Activated CD4-positive, CD25-positive, alpha-beta regulatory T cell treated with anti-CD3 and anti-CD28 coated beads, Interleukin-2, amount 50 U/mL, for 24 hours (primary cell): Measurements from ENCODE around the gene PPP1R9B.

Experiments used
- ATAC-seq, 2 donors: fragments of 150-1000 bp; cut with Tn5 transposase; one replicate each; pipeline ENCODE4 v1.10.0; 2021; ENCODE audit warnings: mild to moderate bottlenecking in 1 of 2, moderate library complexity in 1 of 2

PPP1R9B gene

DNA sequence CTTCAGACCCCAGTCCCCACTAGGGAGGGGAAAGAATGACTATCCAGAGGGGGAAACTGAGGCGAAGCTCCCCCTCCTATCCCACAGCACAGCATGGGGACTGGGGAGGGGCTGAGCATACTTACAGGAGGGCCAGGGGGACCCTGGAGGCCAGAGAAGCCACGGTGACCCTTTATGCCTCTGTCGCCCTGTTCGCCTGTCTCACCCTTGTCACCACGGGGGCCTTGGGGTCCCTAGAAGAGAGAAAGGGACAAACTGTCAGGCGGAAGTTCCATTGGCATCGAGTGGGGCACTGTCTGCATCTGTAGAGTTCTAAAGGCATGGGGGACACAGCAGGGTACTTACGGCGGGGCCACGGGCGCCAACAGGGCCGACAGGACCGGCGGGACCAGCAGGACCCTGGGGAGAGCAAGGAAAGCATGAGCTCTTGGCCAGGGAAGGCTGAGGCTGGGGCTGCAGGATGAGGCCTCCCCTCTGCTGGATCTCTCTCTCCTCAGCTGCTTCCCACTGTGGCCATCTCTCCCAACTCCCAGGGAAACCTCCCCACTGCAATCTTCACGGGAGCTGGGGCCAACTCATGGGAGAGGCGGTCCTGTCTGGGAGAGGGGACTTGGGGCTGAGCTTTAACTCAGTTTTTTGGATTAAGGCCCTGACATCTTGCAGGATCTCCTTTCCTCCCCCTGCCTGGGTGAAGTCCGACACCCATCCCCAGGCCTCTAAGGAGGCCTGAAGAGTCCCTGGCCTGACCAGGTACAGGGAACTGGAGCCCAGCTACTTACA lies 37.5 kb upstream of the PPP1R9B start:
- ATAC-seq = no peak

DNA sequence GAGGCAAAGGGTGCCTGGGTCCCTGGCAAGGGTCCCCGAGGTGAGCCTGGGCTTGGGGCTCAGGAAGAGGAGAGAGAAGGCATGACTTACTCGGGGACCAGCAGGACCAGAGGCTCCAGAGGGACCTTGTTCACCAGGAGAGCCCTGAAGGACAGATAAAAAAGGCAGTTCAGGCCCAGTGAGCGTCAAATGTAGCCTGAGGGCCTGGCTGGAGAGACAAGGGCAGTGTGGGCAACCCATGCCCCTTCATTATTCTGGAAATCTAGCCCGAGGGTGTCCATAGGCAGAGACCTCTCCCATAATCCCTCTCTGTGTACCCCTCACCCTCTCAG lies 36.9 kb upstream of the PPP1R9B start:
- ATAC-seq = no peak

DNA sequence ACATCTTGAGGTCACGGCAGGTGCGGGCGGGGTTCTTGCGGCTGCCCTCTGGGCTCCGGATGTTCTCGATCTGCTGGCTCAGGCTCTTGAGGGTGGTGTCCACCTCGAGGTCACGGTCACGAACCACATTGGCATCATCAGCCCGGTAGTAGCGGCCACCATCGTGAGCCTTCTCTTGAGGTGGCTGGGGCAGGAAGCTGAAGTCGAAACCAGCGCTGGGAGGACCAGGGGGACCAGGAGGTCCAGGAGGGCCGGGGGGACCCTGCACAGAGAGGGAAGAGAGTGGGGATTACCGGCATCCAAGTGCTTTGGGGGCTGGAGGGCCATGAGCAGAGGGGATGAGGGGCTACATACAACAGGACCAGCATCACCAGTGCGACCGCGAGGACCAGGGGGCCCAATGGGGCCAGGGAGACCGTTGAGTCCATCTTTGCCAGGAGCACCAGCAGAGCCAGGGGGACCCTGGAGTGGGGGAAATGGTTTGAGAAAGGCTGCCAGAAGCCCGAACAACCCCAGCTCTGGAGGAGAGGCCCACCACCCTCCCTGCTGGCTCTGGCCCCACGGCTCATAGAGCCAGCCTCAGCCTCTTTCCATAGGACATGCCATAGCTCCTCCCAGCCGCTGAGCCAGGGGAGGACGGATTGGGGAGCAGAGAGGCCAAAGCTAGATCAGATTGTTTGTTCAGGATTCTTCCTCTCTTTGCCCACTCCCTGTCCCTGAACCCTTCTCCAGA lies 36.4 kb upstream of the PPP1R9B start:
- ATAC-seq = no peak

DNA sequence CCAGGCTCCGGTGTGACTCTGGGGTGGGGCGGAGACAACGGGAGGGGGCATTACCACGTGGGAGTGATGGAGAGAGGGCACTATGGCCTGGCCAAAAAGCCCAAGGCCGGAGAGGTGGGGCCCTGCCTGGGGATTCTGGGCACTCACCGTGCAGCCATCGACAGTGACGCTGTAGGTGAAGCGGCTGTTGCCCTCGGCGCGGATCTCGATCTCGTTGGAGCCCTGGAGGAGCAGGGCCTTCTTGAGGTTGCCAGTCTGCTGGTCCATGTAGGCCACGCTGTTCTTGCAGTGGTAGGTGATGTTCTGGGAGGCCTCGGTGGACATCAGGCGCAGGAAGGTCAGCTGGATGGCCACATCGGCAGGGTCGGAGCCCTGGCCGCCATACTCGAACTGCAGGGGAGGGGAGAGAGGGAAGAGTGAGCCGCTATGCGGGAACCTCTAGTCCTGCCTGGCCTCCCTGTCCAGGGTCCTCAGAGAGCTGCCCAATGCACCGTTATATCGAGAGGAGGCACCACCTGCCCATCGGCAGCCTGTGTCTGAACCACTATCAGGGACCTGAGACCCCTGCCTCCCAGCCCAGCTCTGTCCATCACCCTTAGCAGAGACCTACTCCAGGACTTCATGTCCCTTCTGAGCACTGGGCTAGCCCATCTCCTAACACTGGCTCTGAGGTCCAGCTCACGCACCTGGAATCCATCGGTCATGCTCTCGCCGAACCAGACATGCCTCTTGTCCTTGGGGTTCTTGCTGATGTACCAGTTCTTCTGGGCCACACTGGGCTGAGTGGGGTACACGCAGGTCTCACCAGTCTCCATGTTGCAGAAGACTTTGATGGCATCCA lies 35.4 kb upstream of the PPP1R9B start:
- ATAC-seq = no peak

DNA sequence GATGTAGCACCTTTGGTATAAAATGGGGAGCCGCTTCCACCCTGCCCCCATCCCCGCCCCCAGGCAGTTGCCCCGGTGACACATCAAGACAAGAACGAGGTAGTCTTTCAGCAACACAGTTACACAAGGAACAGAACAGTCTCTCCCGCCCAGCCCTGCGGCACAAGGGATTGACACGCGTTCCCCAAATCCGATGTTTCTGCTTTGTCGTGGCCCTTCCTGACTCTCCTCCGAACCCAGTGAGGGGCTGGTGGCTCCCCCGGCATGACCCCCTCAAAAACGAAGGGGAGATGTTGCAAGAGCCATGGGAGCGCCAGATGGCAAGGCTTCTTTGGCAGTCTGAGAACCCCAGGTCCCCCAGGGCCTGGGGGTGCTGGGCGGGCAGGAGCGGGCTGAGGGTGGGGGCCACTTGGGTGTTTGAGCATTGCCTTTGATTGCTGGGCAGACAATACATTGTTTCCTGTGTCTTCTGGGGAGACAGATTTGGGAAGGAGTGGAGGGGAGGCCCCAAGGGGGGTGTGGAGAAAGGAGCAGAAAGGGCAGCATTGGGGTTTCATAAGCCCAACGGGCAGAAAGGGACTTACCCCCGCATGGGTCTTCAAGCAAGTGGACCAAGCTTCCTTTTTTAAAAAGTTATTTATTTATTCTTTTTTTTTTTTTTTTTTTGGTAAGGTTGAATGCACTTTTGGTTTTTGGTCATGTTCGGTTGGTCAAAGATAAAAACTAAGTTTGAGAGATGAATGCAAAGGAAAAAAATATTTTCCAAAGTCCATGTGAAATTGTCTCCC lies 34.3 kb upstream of the PPP1R9B start:
- ATAC-seq = no peak

DNA sequence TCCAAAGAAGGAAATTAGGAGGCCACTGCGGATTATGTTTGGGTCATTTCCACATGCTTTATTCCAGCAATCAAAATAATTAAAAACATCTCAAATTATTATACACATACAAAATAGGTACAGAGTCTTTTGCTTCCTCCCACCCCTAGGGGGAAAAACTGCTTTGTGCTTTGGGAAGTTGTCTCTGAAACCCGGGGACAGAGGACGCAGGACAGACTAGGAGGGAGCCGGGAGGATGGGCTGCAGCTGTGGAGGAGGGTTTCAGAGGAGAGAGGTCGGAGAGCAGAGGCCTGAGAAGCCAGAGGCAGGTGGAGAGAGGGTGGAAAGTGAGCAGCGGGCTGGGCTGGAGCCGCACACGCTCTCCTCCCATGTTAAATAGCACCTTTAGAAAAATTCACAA lies 33.6 kb upstream of the PPP1R9B start:
- ATAC-seq = no peak

DNA sequence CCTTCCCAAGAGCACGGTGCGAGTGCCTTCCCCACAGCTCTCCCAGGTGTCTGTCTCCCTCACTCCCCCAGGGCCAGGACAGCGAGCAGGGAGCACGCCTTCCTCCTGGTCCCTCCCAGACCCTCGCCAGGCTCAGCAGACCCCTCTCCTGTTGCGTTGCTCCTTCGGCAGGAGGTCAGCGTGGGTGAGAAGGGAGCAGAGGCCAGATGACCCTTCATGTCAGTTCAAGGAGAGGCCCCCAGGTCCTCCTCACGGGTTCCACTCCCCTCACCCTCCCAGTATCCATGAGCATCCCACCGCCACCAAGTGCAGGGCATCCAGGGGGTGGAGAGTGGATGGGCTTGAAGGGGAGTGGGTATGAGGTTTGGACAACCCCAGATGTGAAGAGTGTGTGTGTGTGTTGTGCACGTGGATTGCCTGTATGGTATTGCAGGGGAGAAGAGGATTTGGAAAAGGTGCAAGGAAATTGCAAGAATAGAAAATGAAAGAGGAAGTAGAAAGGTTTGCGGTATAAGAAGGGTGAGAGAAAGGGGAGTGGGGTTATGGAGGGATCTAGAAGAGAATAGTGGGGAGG lies 33.0 kb upstream of the PPP1R9B start:
- ATAC-seq = no peak

DNA sequence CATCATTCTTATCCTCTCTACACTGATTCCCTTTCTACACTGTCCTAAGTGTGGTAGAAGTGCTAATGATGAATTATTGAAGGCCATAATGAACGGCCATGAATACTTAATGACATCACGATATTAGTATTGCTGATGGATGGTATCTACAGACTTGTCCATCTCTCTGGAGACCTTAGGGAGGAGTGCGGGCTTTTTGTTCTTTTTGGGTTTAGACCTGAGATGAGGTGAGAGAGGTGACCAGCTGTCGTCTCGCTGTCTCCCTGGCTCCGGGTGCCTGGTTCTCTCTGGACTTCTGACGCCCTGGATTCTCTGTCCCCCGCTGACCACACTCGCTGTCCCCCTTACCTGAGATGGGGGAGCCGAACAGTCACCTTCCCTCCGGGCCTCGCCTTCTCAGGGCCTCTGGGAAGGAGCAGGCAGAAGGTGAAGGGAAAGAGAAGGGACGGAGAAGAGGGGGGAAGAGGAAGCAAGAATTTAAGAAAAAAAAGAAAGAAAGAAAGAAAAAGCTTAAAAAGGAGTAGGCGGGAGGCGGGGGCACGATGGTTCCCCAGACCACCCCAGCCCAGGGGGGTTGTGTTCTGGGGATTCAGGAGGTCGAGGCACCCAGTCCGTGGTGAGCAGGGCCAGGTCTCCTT lies 32.4 kb upstream of the PPP1R9B start:
- no peak for ATAC-seq

DNA sequence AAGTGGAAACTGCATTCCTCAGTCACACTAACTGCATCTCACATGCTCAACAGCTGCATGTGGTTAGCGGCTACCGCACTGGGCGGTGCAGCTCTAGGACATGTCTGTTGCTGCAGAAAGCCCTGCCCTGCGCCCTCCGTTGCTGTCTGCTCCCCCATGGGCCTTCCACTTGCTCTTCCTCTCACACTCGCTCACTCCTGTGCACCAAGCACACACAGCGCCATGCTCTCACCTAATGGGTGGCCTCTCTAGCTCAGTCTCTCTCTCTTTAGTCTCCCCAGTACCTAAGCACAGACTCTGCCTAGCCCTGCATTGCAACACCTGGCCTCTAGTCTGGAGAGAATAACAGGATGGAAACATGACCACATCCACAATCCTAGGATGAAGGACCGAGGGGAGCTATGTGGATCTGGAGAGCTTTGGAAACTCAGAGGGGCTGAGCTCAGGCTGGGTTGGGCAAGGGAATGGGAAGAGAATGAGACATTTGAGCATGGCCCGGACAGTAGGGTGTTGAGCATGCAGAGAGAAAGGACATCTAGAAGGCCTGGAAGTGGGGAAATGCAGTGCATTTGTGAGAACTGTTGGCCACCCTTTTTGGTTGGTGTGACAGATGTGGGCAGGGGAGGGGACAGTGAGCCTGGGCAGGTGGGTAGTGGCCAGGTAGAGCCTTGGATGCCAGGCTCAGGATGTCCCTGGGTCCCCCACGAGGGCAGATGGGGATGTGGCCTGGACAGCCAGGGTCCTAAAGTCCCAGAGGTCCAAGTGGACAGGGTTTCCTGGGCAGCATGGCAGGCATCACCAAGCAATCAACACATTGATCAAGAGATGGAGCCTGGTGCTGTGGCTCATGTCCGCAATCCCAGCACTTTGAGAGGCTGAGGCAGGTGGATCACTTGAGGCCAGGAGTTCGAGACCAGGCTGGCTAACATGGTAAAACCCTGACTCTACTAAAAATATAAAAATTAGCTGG lies 31.4 kb upstream of the PPP1R9B start:
- no peak for ATAC-seq

DNA sequence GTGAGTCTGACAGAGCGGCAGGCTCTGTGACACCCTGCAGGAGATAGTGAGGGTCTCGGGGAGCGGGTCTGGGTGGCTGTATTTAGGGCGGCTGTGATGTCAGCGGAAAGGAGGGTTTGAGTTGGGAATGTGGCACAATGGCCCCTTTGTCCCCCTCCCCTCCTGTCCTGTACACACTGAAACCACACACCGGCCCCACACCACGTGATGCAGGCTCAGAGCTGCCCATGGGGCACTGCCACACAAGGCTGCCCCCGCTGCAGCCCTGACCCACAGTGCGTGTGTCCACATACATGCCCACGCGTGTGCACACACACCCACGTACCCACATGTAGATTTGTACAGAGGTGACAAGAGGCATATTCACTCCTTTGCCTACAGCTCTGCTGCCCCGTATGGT lies 30.7 kb upstream of the PPP1R9B start:
- no peak for ATAC-seq

DNA sequence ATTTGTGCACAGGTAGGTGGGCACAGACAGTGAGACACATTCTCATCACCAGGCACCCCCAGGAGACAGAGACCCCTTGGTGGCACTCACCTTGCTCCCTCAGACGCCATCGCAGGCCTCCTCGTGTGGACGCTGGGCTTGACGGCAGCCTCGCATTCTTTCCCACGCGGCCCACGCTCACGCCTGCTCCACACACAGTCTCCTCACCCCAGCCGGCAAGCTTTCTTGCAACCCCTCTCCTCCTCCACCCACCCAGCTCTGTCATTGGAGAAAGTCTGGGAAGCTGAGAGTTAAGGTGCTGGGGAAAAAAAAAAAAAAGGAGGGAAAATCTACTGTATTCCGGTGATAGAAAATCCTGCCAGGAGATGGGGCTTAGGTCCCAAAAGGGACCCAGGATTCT lies 30.1 kb upstream of the PPP1R9B start:
- ATAC-seq = no peak

DNA sequence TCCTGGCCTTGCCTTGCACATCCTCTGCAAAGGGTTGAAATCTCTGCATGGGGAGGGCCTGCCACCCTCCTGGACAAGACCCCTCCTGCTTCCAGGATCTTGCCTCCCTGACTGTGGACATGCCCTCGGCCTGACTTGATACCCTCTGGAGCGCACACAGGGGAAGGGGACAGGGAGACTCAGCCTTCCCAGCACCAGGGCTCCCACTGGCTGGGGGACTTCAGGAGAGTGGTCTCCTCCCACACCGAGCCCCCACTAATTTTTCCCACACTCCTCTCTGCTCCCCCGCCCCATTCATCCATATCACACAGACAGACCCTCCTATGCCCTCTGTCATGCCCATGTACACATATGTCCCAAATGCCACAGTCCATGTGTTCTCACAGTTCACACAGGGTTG lies 29.6 kb upstream of the PPP1R9B start:
- ATAC-seq = no peak

DNA sequence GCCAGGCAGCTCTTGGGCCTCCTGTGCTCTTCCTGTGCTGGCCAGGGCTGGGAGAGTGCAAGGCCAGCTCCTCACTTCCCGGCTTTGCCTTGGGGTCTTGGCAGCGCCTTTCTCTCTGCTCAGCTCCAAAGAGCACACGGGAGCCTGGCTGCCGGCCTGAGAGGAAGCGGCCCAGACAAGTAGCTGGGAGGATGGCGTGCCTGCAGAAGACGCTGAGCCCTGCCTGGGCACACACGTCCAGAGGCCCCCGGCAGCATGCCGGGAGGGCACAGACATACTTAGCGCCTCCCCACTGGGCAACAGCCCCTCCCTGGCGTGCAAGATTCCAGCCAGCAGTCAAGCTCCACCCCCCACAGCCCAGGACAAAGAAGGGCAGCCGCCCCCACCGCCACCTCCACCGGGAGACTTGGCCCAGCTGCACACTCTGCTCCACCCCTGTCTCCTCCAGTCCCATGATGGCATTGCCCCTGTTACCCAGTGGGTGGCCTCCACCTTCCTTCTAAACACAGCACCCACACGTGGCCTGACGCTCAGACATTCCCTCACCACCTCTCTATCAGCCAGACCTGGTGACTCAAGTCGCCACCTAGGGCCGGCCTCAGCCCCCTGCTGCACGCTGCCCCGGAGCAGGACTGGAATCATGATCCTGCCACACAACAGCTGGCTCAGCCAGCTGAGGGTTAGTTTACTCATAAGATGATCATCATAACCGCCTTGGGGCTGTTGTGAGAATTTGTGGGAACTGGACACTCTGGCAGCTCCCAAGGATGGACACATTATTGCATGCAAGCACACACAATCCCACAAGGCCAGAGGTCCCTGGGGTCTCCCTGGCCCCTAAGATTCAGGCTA lies 27.7 kb upstream of the PPP1R9B start:
- ATAC-seq = peak; percentile 74 to 88

DNA sequence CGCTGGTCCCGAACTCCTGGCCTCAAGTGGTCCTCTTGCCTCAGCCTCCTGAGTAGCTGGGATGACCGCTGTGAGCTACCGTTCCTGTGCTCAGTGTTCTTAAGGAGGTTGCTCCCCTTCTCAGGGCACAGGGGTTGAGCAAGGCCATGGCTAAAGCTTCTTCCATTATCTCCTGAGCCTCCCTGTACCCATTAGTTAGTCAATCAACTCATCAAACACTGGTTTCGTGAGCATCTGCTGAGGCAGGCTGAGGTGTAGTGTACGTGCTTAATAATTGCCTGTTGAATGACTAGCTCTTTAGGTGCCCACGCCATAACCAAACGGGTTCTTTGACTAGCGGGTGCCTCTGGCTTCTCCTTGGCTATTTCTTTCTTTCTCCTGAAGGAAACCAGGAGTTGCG lies 27.0 kb upstream of the PPP1R9B start:
- ATAC-seq = no peak

DNA sequence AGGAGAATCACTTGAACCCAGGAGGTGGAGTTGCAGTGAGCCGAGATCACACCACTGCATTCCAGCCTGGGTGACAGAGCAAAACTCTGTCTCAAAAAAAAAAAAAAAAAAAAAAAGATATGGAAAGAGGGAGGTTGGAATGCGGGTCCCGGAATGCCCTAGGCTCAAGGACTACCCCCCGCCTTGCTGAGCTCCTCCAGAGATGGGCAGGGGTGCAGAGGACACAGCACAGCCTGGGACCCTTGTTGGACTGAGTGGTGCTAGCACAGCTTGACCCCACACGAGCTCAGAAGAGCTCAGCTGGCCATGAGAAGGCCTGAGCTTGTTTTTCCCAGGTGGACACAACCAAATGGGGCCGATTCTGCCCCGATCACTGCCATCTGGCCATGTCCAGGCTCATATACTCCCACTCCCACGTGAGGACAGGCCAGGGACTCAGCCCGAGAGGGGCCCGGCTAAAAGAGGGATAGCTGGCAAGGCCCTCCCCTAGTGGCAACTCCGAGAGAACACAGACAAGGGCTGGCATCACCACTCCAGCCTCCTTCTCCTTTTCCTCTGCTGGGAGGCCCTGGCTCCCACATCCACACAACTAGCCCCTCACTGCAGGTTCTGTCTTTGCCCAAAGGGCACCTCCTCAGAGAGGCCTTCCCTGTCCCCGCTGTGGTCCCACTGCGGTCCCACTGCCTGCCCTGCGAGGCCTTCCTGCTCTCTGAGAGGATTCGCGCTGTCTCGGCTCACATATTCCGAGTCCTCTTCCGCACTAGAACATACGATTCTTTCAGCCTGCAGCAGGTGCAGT lies 26.3 kb upstream of the PPP1R9B start:
- no peak for ATAC-seq

DNA sequence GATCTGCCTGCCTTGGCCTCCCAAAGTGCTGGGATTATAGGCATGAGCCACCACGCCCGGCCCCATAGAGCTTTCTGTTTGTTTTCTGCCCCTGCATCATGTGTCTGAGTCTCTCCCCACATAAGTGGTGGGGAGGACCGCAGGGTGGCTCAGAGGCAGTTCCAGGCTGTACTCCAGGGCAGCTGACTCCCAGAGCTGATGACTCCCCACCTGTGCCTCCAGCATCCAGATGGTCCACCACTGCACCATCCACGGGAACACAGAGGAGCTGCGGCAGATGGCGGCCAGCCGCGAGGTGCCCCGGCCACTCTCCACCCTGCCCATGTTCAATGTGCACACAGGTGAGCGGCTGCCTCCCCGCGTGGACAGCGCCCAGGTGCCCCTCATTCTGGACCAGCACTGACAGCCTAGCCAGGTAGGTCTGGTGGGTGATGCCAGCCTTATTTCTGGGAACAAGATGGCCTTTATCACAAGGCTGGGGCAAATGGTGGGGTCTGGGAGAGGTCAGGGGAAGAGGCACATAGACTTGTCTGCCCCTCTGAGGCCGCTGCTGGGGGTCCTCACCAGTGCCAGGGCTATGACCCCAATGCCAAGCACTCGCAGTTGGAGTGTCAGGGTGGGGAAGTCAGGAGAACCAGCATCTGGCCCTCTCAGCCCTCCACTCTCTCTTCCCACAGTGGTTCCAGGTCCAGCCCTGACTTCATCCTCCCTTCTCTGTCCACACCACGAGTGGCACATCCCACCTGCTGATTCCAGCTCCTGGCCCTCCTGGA lies 24.7 kb upstream of the PPP1R9B start:
- no peak for ATAC-seq

DNA sequence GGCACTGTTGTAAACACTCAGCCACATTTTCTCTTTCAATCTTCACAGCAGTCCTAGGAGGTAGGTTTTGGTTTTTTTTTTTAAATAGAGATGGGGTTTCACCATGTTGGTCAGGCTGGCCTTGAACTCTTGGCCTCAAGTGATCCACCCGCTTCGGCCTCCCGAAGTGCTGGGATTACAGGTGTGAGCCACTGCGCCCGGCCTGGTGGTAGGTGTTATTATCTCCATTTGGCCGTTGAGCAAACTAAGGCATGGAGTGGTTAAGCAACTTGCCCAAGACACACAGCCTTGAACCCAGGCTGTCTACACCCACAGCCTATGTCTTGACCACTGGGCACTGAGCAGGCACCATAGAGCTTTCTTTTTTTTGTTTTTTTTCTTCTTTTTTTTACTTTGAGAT lies 24.0 kb upstream of the PPP1R9B start:
- ATAC-seq = no peak

DNA sequence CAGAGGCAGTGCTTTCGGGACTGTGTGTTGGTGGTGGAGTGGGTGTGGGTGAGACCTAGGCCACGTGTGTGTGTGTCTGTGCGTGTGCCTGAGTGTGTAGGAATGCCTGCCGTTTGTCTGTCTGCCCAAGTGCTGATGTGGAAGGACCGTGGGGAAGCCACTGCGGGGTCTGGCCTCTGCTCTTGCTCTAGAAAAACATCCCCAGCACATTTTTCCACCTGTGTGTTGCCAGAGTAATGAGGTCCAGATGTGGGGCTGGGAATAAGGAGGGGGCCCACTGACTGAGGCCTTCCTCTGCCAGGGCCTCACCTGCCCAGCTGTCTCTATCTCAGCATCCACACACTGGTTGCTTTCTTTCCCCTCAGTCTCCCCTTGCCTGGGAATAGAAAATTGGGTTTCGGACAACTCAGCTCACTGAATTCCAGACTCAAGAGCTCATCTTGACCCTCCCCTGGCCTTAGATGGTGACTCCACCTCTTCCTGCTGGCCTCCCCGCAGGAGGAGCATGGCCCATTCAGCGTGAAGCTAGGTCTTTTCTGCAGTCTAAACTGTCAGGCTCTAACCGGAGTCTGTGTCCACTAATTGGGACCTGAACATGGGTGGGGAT lies 23.0 kb upstream of the PPP1R9B start:
- ATAC-seq = no peak
